Neuronal stem cell (in vitro differentiated cells): ENCODE results near the gene ZNF512B.
A peak's percentile ranks its signal among the peaks of the same experiment; 100 is the strongest.

Experiments
- DNase-seq: peaks from one replicate; pipeline ENCODE4 v3.0.0-alpha.2; 2013; ENCODE audit warnings: low spot score
- H2AFZ ChIP-seq: one replicate; pipeline ENCODE4 v1.6.1; 2013; ENCODE audit warnings: mild to moderate bottlenecking, low read length, inconsistent platforms
- H2AK5ac ChIP-seq: 2 replicates; pipeline ENCODE4 v1.6.1; 2013; ENCODE audit warnings: low read depth, mild to moderate bottlenecking, inconsistent platforms, low read length, moderate library complexity, mixed read lengths
- H2BK120ac ChIP-seq: 2 replicates; pipeline ENCODE4 v1.6.1; 2013; ENCODE audit warnings: low read depth, mild to moderate bottlenecking, inconsistent platforms, low read length, moderate library complexity, mixed read lengths
- H2BK12ac ChIP-seq: one replicate; pipeline ENCODE4 v1.6.1; 2013; ENCODE audit warnings: low read length, inconsistent platforms
- H2BK15ac ChIP-seq: 2 replicates; pipeline ENCODE4 v1.6.1; 2013; ENCODE audit warnings: mild to moderate bottlenecking, low read length, inconsistent platforms, mixed read lengths
- H2BK5ac ChIP-seq: one replicate; pipeline ENCODE4 v1.6.1; 2013; ENCODE audit warnings: inconsistent platforms, mild to moderate bottlenecking, low read length, moderate library complexity
- H3K14ac ChIP-seq: one replicate; pipeline ENCODE4 v1.6.1; 2013; ENCODE audit warnings: low read length, inconsistent platforms
- H3K18ac ChIP-seq: 2 replicates; pipeline ENCODE4 v1.6.1; 2013; ENCODE audit warnings: low read length, inconsistent platforms
- H3K23ac ChIP-seq: 2 replicates; pipeline ENCODE4 v1.6.1; 2013; ENCODE audit warnings: low read depth, mild to moderate bottlenecking, mixed read lengths, low read length, inconsistent platforms; ENCODE audit not compliant: poor library complexity
- H3K27ac ChIP-seq: replicated peaks from 3 replicates; pipeline ENCODE4 v1.5.1; 2013; ENCODE audit warnings: low read length, inconsistent platforms
- H3K27me3 ChIP-seq, 3 experiments: 2 replicates each; pipeline ENCODE4 v1.6.1; 2013; ENCODE audit warnings: low read length in 3 of 3, mild to moderate bottlenecking in 2 of 3, inconsistent platforms in 1 of 3, low read depth in 1 of 3, mixed read lengths in 1 of 3, moderate library complexity in 1 of 3; ENCODE audit not compliant: control insufficient read depth in 3 of 3, insufficient read depth in 3 of 3
- H3K36me3 ChIP-seq, 2 donors: replicated peaks in 1 of 2; 2 replicates each; pipeline ENCODE4 v1.6.1; 2013; ENCODE audit warnings: low read length in 2 of 2; ENCODE audit not compliant: control insufficient read depth in 2 of 2, insufficient read depth in 2 of 2
- H3K4ac ChIP-seq: 2 replicates; pipeline ENCODE4 v1.6.1; 2013; ENCODE audit warnings: inconsistent platforms, mild to moderate bottlenecking, low read length, moderate library complexity
- H3K4me1 ChIP-seq, 2 donors: 1 replicate in 1 of 2; 2 replicates in 1 of 2; pipeline ENCODE4 v1.6.1; 2013; ENCODE audit warnings: low read length in 2 of 2, low read depth in 1 of 2; ENCODE audit not compliant: control insufficient read depth in 2 of 2, insufficient read depth in 1 of 2
- H3K4me2 ChIP-seq: one replicate; pipeline ENCODE4 v1.6.1; 2013; ENCODE audit warnings: mild to moderate bottlenecking, low read length, inconsistent platforms; ENCODE audit not compliant: insufficient read depth, poor library complexity, severe bottlenecking
- H3K4me3 ChIP-seq, 2 donors: 2 replicates each; pipeline ENCODE4 v1.5.1; 2013; ENCODE audit warnings: low read length in 2 of 2, mild to moderate bottlenecking in 2 of 2, inconsistent platforms in 1 of 2, moderate library complexity in 1 of 2
- H3K79me1 ChIP-seq: one replicate; pipeline ENCODE4 v1.6.1; 2013; ENCODE audit warnings: low read depth, mild to moderate bottlenecking, inconsistent platforms, low read length, moderate library complexity
- H3K9ac ChIP-seq: one replicate; pipeline ENCODE4 v1.6.1; 2013; ENCODE audit warnings: mild to moderate bottlenecking, low read depth, low read length, inconsistent platforms; ENCODE audit not compliant: poor library complexity
- H3K9me3 ChIP-seq, 2 donors: replicated peaks in 1 of 2; 2 replicates each; pipeline versions ENCODE3 to v1.6.1; 2013; ENCODE audit warnings: low read length in 2 of 2, mild to moderate bottlenecking in 2 of 2, inconsistent platforms in 1 of 2, low read depth in 1 of 2, mixed read lengths in 1 of 2, moderate library complexity in 1 of 2; ENCODE audit not compliant: control insufficient read depth in 2 of 2, insufficient read depth in 1 of 2
- H4K8ac ChIP-seq: one replicate; pipeline ENCODE4 v1.6.1; 2013; ENCODE audit warnings: low read depth, mild to moderate bottlenecking, inconsistent platforms, low read length, moderate library complexity
- H4K91ac ChIP-seq: one replicate; pipeline ENCODE4 v1.6.1; 2013; ENCODE audit warnings: low read length, low read depth, mild to moderate bottlenecking, inconsistent platforms; ENCODE audit not compliant: poor library complexity
- WGBS, 2 donors: extraction: QIAGEN DNeasy Blood & Tissue Kit; methylation state at CpG; one replicate each; pipeline ENCODE4 v1.1.7; 2013; ENCODE audit warnings: missing lambda C conversion rate in 2 of 2, mixed read lengths in 1 of 2; ENCODE audit not compliant: insufficient read length in 2 of 2, insufficient replicate concordance in 1 of 2; ENCODE audit errors: extremely low coverage in 2 of 2; 5-methylcytosine and 5-hydroxymethylcytosine counted together

The ZNF512B gene

DNA sequence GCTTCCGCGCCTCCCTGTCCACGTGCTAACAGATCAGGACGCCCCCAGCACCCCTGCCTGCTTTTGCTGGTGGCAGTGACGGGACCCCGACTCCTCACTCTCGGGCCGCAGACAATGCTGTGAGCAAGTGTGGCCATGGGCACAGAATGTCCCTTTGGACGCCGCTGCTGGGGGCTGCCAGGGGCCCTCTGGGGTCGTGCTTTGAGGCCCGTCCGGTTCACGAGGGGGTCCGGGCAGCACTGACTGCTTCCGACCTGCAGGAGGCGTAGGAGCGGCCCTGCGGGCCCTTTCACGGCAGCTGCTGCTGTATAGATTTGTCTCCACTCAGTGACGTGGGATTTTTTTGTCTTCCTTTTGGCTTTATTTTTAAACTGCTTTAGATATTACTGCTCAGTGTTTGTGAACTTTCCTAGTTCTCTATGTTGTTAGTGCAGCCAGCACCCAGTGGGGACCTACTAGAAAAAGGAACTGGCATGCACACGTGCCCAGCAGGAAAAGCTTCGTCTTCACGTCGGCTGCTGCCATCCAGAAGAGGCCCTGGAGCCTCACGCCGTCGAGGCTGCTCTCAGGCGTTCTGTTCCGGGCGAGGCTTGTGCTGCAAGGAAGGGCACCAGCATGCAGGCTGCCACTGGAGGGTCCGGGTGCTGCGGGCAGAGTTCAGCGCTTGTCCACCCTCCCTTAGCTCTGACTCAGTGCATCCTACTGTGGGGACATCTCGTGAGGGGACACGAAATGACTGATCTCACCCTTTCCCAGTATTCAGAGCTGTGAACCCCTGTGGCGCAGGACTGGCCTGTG lies 35.3 kb downstream of the ZNF512B start:
- Histone ChIP-seq H3K4ac (no peak overlapping the region), H4K8ac (no peak overlapping the region), H2BK15ac (no peak overlapping the region), H2BK12ac (no peak overlapping the region), H2AFZ (no peak overlapping the region), H3K9me3 (peaks cover 0 to 2% of the 10 kb centered on the region in 2 donors), H3K27ac (no peak overlapping the region), H3K36me3 (peaks cover 40 to 95% of the 10 kb centered on the region in 2 donors), H3K9ac (no peak overlapping the region), H3K4me1 (no peaks in the 10 kb centered on the region), H2BK120ac (no peak overlapping the region), H3K79me1 (no peaks in the 10 kb centered on the region), H2BK5ac (no peak overlapping the region), H2AK5ac (no peak overlapping the region), H3K18ac (no peak overlapping the region), H3K14ac (peak overlapping the region; percentile 25), H3K23ac (peak overlapping the region; percentile 16), H3K27me3 (no peaks in the 10 kb centered on the region), H4K91ac (no peak overlapping the region), H3K4me2 (no peak overlapping the region), H3K4me3 (no peak overlapping the region)
- WGBS, 2 donors, result no CpG with 5 or more reads among the region's 37 CpGs
- no peak for DNase-seq

DNA sequence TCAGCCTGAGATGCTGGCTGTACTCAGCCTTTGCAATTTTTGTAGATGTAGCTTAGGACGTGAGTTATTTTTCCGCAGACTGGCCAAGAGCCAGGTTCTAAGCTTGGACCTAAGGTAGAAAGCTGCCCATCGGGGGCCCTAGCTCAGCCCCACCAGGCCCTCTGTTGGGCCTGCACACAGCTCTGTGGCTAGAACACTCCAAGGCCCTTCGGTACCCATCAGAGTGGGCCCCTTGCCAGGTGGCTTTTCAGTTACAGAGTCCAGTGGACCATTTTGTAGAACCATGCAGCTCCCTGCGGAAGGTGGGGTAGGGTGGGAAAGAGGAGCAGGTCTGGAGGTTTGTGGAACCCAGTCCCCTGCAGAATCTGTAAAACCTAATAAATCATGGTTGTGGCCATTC lies 36.1 kb downstream of the ZNF512B start:
- no peak overlapping the region for H2AFZ ChIP-seq
- no peaks in the 10 kb centered on the region for H3K4me1 ChIP-seq
- H3K79me1 ChIP-seq, result no peaks in the 10 kb centered on the region
- H3K18ac ChIP-seq, result no peak overlapping the region
- no peak overlapping the region for H3K4ac ChIP-seq
- no peak overlapping the region for H2BK5ac ChIP-seq
- H2BK12ac ChIP-seq, result no peak overlapping the region
- no peak overlapping the region for H3K9ac ChIP-seq
- H3K4me3 ChIP-seq, result no peak overlapping the region
- no peak overlapping the region for H3K23ac ChIP-seq
- H3K4me2 ChIP-seq, result no peak overlapping the region
- no CpG with 5 or more reads among the region's 5 CpGs for WGBS, 2 donors
- no peaks in the 10 kb centered on the region for H3K27me3 ChIP-seq
- H4K8ac ChIP-seq, result no peak overlapping the region
- H4K91ac ChIP-seq, result no peak overlapping the region
- H3K9me3 ChIP-seq, result peaks cover 0 to 2% of the 10 kb centered on the region in 2 donors
- no peak overlapping the region for H2BK15ac ChIP-seq
- no peak overlapping the region for H3K27ac ChIP-seq
- DNase-seq, result no peak
- no peak overlapping the region for H2BK120ac ChIP-seq
- no peak overlapping the region for H2AK5ac ChIP-seq
- H3K36me3 ChIP-seq, result peaks cover 43 to 94% of the 10 kb centered on the region in 2 donors
- no peak overlapping the region for H3K14ac ChIP-seq

DNA sequence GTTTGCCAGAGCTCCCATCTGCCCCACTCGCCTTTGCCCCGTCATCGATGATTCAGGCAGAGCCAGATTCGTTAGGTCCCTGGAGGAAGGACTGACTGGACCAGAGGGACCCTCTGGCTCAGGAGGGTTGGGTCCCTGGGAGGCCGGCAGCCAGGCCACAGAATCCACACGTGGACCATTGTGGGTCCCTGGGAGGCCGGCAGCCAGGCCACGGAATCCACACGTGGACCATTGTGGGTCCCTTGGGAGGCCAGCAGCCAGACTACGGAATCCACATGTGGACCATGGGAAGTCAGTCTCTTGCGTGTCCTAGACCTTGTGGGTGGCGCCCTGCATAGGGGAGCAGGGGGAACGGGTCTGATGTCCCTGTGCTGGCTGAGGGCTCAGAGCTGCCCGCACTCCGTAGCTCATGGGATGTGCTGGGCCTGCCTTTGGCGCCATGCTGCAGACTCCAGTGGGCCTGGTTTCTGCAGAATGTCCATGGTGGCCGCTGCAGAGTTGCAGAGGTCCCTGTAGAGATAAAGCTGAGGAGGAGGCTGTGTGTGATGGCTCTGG lies 37.0 kb downstream of the ZNF512B start:
- Histone ChIP-seq H3K4ac (no peak overlapping the region), H3K9me3 (no peaks in the 10 kb centered on the region), H3K4me1 (no peaks in the 10 kb centered on the region), H3K14ac (no peak overlapping the region), H3K79me1 (no peaks in the 10 kb centered on the region), H3K27me3 (no peaks in the 10 kb centered on the region), H4K8ac (no peak overlapping the region), H2BK12ac (no peak overlapping the region), H2BK120ac (no peak overlapping the region), H3K18ac (no peak overlapping the region), H3K4me3 (peak overlapping the region in 1 of 2 donors; percentile 19), H4K91ac (no peak overlapping the region), H3K9ac (no peak overlapping the region), H3K23ac (peak overlapping the region; percentile 62), H2AFZ (no peak overlapping the region), H3K27ac (no peak overlapping the region), H2BK15ac (no peak overlapping the region), H2BK5ac (no peak overlapping the region), H3K36me3 (peaks cover 50 to 93% of the 10 kb centered on the region in 2 donors), H3K4me2 (no peak overlapping the region), H2AK5ac (no peak overlapping the region)
- no peak for DNase-seq
- no CpG with 5 or more reads among the region's 17 CpGs for WGBS, 2 donors

DNA sequence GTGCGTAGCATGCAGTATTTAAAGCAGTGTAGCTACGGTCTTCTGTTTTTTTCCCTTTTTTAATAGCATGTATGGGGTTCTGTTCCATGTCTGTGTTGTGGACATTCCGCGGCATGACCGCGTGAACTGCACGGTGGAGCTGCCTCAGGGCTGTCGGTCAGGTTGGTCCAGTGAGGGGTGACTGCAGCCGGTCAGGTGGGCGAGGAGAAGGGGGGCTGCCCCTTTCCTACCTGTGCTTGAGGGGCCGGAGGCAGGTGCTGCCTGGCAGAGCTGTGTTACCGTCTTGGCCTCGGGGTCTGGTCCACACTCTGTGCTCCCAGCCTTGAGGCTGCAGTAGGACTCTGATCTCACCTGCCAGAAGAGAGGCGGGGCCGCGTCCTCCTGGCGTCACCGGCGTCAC lies 38.0 kb downstream of the ZNF512B start:
- H3K4me1 ChIP-seq, result no peaks in the 10 kb centered on the region
- WGBS, 2 donors, result no CpG with 5 or more reads among the region's 19 CpGs
- no peak overlapping the region for H2BK120ac ChIP-seq
- no peak overlapping the region for H3K4me3 ChIP-seq
- H2BK5ac ChIP-seq, result no peak overlapping the region
- no peak overlapping the region for H3K4me2 ChIP-seq
- no peak overlapping the region for H3K14ac ChIP-seq
- no peaks in the 10 kb centered on the region for H3K79me1 ChIP-seq
- H3K18ac ChIP-seq, result no peak overlapping the region
- H2BK12ac ChIP-seq, result no peak overlapping the region
- no peak overlapping the region for H3K4ac ChIP-seq
- no peak for DNase-seq
- peak overlapping the region; percentile 83 for H3K9ac ChIP-seq
- H3K23ac ChIP-seq, result peak overlapping the region; percentile 80
- no peak overlapping the region for H4K91ac ChIP-seq
- peaks cover 50 to 93% of the 10 kb centered on the region in 2 donors for H3K36me3 ChIP-seq
- H3K27me3 ChIP-seq, result no peaks in the 10 kb centered on the region
- H3K27ac ChIP-seq, result no peak overlapping the region
- no peak overlapping the region for H2AK5ac ChIP-seq
- H4K8ac ChIP-seq, result peak overlapping the region; percentile 30
- no peak overlapping the region for H2AFZ ChIP-seq
- H2BK15ac ChIP-seq, result no peak overlapping the region
- H3K9me3 ChIP-seq, result no peaks in the 10 kb centered on the region
